GM19351 (cell line): ENCODE results near the gene HEPACAM2.

Source experiments
- ATAC-seq: cut with Tn5 transposase; IDR thresholded peaks from one replicate; pipeline ENCODE4 v1.9.1; 2021; ENCODE audit warnings: mild to moderate bottlenecking, moderate library complexity; ENCODE audit not compliant: unreplicated experiment

The HEPACAM2 gene

GRCh38 chr7:93148727-93149126 is 77.5 kb downstream of the HEPACAM2 start:
- ATAC-seq, result no peak

DNA sequence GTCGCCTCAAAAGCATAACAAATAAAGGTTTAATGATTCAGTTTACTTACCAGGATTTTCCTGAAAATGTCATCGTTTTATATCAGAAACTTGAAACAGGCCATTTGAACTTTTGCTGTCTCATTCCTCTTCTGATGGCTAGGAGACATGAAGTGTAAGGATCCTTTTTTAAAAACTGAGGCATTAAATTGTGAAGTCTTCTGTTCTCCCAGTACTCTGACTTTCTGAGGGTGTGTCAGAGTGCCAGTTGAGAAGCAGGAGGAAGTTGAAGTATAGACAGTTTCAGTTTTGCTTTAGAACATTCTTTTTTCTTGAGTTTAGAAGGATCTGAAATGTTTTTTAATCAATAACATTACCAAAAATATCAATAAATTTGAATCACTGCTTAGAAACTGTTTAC is 78.1 kb downstream of the HEPACAM2 start, which contains the start of gene SAMD9L:
Gene SAMD9L, minus strand, starts transcription at position 242 of the 400 bp plus-strand sequence. CDS start 12,414 bp downstream, outside the sequence.
- peak; percentile 63 for ATAC-seq

- peak; percentile 74 for ATAC-seq
Observed at GRCh38 chr7:93147363-93147762, 78.9 kb downstream of the HEPACAM2 start.

DNA sequence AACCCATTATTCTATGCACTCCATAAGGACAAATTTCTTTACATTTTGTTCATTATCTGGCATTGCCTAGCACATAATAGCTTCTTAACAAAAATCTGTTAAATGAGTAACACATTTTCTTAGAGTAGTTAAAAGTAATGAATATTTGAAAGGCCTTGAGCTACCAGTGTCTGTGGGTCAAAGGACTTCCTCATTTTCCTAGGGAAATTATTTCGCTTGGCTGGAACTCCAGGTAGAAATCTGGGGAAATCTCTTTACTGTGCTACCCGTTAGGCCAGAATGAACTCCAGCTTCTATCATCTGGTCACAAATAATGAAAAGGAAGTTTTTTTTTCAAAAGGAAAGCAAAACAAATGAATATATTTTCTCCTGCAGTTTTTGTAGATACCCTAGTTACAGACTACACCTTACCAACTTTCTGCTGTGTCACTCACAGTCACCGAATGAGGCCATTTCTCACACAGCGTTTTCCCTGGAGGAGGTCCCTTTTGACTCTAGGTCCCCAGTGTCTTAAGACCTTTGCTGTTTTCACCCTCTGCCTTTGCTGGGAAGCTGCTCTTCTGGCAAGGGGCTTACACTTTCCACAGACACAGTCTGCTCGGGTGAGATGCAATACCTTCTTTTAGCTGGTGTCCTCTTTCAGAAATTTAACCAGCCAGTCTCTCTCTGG is 79.7 kb downstream of the HEPACAM2 start:
- peak; percentile 40 for ATAC-seq

DNA sequence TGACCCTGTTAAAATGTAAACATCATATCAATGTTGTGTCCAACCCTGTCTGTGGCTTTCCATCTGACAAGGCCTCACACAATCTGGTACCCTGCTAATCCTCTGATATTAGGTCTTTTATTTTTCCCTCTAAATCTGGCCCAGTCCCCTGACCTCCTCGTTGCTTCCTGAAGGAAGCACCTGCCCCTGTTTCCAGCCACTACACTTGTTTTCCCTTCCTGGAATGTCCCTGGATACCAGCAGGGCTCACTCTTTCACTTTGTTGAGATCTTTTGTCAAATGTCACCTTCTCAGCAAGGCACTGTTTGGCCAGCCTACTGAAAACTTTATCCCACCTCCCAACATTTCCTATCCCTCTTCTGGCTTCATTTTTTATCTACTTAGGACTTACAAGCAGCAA is 80.2 kb downstream of the HEPACAM2 start:
- no peak for ATAC-seq

- no peak for ATAC-seq
Observed at GRCh38 chr7:93145354-93145753, 80.9 kb downstream of the HEPACAM2 start.

GRCh38 chr7:93142127-93142526 is 84.1 kb downstream of the HEPACAM2 start:
- no peak for ATAC-seq

DNA sequence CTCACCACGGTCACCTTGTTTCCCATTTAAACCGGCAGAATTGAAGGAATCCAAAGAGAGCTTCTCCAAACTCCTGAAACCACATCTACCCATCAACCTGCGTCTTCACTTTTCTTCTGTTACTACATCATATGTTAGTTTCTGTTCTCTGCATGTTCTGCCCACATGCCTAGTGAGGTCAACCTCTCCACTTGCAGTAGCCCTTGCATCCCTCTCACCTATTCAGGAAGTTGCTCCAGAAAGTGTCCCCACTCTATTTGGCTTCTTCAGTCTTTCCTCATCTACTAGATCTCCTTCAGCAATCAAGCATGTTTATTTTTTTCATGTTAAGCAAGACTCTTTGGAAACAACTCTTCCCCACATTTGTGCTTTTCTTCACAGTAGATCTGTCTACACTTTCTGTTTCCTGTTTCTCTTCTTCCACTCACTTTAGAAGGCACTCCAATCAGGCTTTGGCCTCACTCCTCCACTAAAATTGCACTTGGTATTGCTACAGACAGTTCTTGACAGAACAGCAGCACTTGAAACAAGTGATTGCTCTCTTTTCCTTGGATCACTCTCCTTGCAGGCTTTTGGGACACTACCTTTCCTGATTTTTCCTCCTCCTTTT is 85.6 kb downstream of the HEPACAM2 start:
- ATAC-seq, result no peak

DNA sequence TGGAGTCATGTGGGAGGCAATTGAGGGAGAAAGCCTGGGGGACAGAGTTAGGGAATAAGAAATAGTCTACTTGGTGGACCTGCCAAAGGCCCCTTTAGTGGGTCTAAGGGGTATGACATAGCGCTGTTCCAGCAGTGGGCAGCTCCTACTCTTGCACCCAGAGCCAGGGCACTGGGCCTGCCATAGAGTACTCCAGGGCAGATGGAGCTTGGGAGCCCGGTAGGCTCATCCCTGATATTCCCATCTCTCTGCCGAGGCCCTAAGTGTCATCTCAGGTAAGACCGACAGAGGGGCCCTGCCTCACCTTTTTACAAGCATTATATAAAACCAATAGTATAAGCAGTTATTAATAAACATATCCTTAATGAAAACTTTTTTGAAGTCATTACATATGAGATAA is 87.7 kb downstream of the HEPACAM2 start:
- ATAC-seq, result no peak
